ENCODE measurements around the gene CFAP210. TPM values are rescaled to one million over a fixed set of nuclear protein-coding genes. Genes with fewer than 3 reads are reported as not detected.
A peak's percentile ranks its signal among the peaks of the same experiment; 100 is the strongest.

CFAP210 gene
- total and polyA plus RNA-seq, 9 of the 15 experiments (the other 6 are each of a cell fraction or from before 2014, with no cell fraction given), result 0.75 to 3.6 (median 1.3) TPM

- TF ChIP-seq RAD51 (IDR thresholded peaks at IDR 0.05; ENCODE audit: borderline replicate concordance, low read depth), result no peak
- TF ChIP-seq HCFC1 (IDR thresholded peaks at IDR 0.05; ENCODE audit: low read depth, low read length), result no peak
- TF ChIP-seq ZNF696 (CRISPR knock-in tag; conservative IDR thresholded peaks at IDR 0.05), result no peak
- TF ChIP-seq NFRKB (IDR thresholded peaks at IDR 0.05; ENCODE audit: low read depth), result no peak
- no peak for TF ChIP-seq ZNF76 (CRISPR knock-in tag; IDR thresholded peaks at IDR 0.05; ENCODE audit: borderline replicate concordance)
- no peak for TF ChIP-seq SP2 (IDR thresholded peaks at IDR 0.05; ENCODE audit: extremely low read depth, low read depth, low read length, poor library complexity, severe bottlenecking)
- TF ChIP-seq, protein P1, sequence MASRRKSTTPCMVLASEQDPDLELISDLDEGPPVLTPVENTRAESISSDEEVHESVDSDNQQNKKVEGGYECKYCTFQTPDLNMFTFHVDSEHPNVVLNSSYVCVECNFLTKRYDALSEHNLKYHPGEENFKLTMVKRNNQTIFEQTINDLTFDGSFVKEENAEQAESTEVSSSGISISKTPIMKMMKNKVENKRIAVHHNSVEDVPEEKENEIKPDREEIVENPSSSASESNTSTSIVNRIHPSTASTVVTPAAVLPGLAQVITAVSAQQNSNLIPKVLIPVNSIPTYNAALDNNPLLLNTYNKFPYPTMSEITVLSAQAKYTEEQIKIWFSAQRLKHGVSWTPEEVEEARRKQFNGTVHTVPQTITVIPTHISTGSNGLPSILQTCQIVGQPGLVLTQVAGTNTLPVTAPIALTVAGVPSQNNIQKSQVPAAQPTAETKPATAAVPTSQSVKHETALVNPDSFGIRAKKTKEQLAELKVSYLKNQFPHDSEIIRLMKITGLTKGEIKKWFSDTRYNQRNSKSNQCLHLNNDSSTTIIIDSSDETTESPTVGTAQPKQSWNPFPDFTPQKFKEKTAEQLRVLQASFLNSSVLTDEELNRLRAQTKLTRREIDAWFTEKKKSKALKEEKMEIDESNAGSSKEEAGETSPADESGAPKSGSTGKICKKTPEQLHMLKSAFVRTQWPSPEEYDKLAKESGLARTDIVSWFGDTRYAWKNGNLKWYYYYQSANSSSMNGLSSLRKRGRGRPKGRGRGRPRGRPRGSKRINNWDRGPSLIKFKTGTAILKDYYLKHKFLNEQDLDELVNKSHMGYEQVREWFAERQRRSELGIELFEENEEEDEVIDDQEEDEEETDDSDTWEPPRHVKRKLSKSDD (conservative IDR thresholded peaks at IDR 0.05; ENCODE audit: low read length), result no peak
- TF ChIP-seq MAZ (CRISPR knock-in tag; conservative IDR thresholded peaks at IDR 0.05 in 1 of 2, IDR thresholded peaks at IDR 0.05 in 1 of 2), result peak in 1 of 2 experiments; percentile 31; a peak in 1 of 4 replicates
- TF ChIP-seq, protein P2, sequence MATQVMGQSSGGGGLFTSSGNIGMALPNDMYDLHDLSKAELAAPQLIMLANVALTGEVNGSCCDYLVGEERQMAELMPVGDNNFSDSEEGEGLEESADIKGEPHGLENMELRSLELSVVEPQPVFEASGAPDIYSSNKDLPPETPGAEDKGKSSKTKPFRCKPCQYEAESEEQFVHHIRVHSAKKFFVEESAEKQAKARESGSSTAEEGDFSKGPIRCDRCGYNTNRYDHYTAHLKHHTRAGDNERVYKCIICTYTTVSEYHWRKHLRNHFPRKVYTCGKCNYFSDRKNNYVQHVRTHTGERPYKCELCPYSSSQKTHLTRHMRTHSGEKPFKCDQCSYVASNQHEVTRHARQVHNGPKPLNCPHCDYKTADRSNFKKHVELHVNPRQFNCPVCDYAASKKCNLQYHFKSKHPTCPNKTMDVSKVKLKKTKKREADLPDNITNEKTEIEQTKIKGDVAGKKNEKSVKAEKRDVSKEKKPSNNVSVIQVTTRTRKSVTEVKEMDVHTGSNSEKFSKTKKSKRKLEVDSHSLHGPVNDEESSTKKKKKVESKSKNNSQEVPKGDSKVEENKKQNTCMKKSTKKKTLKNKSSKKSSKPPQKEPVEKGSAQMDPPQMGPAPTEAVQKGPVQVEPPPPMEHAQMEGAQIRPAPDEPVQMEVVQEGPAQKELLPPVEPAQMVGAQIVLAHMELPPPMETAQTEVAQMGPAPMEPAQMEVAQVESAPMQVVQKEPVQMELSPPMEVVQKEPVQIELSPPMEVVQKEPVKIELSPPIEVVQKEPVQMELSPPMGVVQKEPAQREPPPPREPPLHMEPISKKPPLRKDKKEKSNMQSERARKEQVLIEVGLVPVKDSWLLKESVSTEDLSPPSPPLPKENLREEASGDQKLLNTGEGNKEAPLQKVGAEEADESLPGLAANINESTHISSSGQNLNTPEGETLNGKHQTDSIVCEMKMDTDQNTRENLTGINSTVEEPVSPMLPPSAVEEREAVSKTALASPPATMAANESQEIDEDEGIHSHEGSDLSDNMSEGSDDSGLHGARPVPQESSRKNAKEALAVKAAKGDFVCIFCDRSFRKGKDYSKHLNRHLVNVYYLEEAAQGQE (IDR thresholded peaks at IDR 0.05; ENCODE audit: borderline replicate concordance), result peak; percentile 15; the same call in 1 of the 2 replicates
- TF ChIP-seq, protein P2 (CRISPR knock-in tag; IDR thresholded peaks at IDR 0.05; ENCODE audit: low read depth), result no peak
- no peak for TF ChIP-seq ZKSCAN1 (IDR thresholded peaks at IDR 0.05; ENCODE audit: low read depth, low read length)
- TF ChIP-seq FIP1L1 (IDR thresholded peaks at IDR 0.05; ENCODE audit: low read depth, low read length, poor library complexity, severe bottlenecking), result no peak
- TF ChIP-seq, protein P3, sequence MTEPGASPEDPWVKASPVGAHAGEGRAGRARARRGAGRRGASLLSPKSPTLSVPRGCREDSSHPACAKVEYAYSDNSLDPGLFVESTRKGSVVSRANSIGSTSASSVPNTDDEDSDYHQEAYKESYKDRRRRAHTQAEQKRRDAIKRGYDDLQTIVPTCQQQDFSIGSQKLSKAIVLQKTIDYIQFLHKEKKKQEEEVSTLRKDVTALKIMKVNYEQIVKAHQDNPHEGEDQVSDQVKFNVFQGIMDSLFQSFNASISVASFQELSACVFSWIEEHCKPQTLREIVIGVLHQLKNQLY (CRISPR knock-in tag; conservative IDR thresholded peaks at IDR 0.05), result no peak
- TF ChIP-seq SMARCE1 (IDR thresholded peaks at IDR 0.05), result peak; percentile 97
- 0 out of 4 replicates have a peak, but pooled peaks have one; percentile 38 to 40 for TF ChIP-seq TRIM24 (IDR thresholded peaks at IDR 0.05)
- no peak; the same call in 1 of the 2 replicates for TF ChIP-seq NCOA6 (IDR thresholded peaks at IDR 0.05)
- TF ChIP-seq TBL1XR1 (IDR thresholded peaks at IDR 0.05; ENCODE audit: low read length in 2 of 2), result peak in 1 of 2 experiments; percentile 56; a peak in 1 of 4 replicates
Measured at GRCh38 chr2:169670215-169670651, 24.0 kb downstream of the CFAP210 start (continued).
